Neural cell (in vitro differentiated cells): Measurements from ENCODE around the gene SNCAIP. TPM values are rescaled to one million over a fixed set of nuclear protein-coding genes. Genes with fewer than 3 reads are reported as not detected.

Experiments
- H2AFZ ChIP-seq: fragments of 200-600, 300-800 bp; sonication (generic), shearing (Covaris generic); 2 replicates; pipeline ENCODE4 v1.6.0; 2014; ENCODE audit warnings: low read depth, mild to moderate bottlenecking, antibody characterized with exemption, low read length, moderate library complexity
- H3F3A ChIP-seq: fragments of 200-600 bp; shearing (Covaris generic); 2 replicates; pipeline ENCODE4 v1.6.1; 2016; ENCODE audit warnings: mild to moderate bottlenecking, moderate library complexity, mixed read lengths, antibody characterized with exemption, low read length; ENCODE audit not compliant: insufficient read depth, poor library complexity, severe bottlenecking
- H3K27ac ChIP-seq: fragments of 200-600, 300-800 bp; sonication (generic), shearing (Covaris generic); 2 replicates; pipeline ENCODE4 v1.5.1; 2014; ENCODE audit warnings: mild to moderate bottlenecking, low read length, moderate library complexity
- H3K27me3 ChIP-seq: fragments of 300-800, 200-600 bp; sonication (generic), shearing (Covaris generic); 2 replicates; pipeline ENCODE4 v1.6.0; 2014; ENCODE audit warnings: mild to moderate bottlenecking, low read depth, low read length, moderate library complexity; ENCODE audit not compliant: insufficient read depth
- H3K36me3 ChIP-seq: fragments of 300-800, 200-600 bp; sonication (generic), shearing (Covaris generic); 2 replicates; pipeline ENCODE4 v1.5.1; 2014; ENCODE audit warnings: mild to moderate bottlenecking, antibody characterized with exemption, low read length, moderate library complexity; ENCODE audit not compliant: insufficient read depth
- H3K4me2 ChIP-seq: fragments of 300-800, 200-600 bp; sonication (generic), shearing (Covaris generic); 2 replicates; pipeline ENCODE4 v1.6.0; 2014; ENCODE audit warnings: mild to moderate bottlenecking, low read length
- H3K4me3 ChIP-seq: fragments of 300-800, 200-600 bp; sonication (generic), shearing (Covaris generic); 2 replicates; pipeline ENCODE4 v1.5.1; 2014; ENCODE audit warnings: mild to moderate bottlenecking, low read length, moderate library complexity
- H3K79me2 ChIP-seq: fragments of 200-600 bp; shearing (Covaris generic); replicated peaks from 2 replicates; pipeline ENCODE4 v1.6.0; 2014; ENCODE audit warnings: mild to moderate bottlenecking, low read length, moderate library complexity; ENCODE audit not compliant: insufficient read depth
- H3K9ac ChIP-seq: fragments of 300-800, 200-600 bp; sonication (generic), shearing (Covaris generic); 2 replicates; pipeline ENCODE4 v1.6.1; 2016; ENCODE audit warnings: mild to moderate bottlenecking, low read length, mixed read lengths
- H3K9me2 ChIP-seq: fragments of 200-600 bp; shearing (Covaris generic); 2 replicates; pipeline ENCODE4 v1.6.1; 2016; ENCODE audit warnings: mild to moderate bottlenecking, low read length, mixed read lengths; ENCODE audit not compliant: insufficient read depth
- H3K9me3 ChIP-seq: fragments of 200-600, 300-800 bp; sonication (generic), shearing (Covaris generic); 2 replicates; pipeline ENCODE4 v1.6.1; 2016; ENCODE audit warnings: mild to moderate bottlenecking, mixed run types, low read length, moderate library complexity, mixed read lengths
- H4K20me1 ChIP-seq: fragments of 200-600 bp; shearing (Covaris generic); 2 replicates; pipeline ENCODE4 v1.6.1; 2016; ENCODE audit warnings: mild to moderate bottlenecking, mixed run types; ENCODE audit not compliant: insufficient read depth
- CTCF ChIP-seq: fragments of 450-650 bp; IDR thresholded peaks from 2 replicates; pipeline ENCODE4 v1.5.1; 2014; ENCODE audit warnings: antibody characterized with exemption, mild to moderate bottlenecking, moderate library complexity; ENCODE audit not compliant: poor library complexity, severe bottlenecking
- EP300 ChIP-seq: fragments of 450-650 bp; conservative IDR thresholded peaks from 2 replicates; pipeline ENCODE4 v1.6.1; 2014; ENCODE audit warnings: antibody characterized with exemption, mild to moderate bottlenecking, moderate library complexity; ENCODE audit not compliant: poor library complexity, severe bottlenecking
- EZH2 ChIP-seq: fragments of 200-600, 300-800 bp; shearing (Covaris generic), sonication (generic); IDR thresholded peaks from 2 replicates; pipeline ENCODE4 v1.6.1; 2014; ENCODE audit warnings: antibody characterized with exemption, low read length, borderline replicate concordance, mild to moderate bottlenecking; ENCODE audit not compliant: insufficient read depth, poor library complexity, severe bottlenecking
- MXI1 ChIP-seq: fragments of 450-650 bp; conservative IDR thresholded peaks from 2 replicates; pipeline ENCODE4 v1.6.1; 2014; ENCODE audit warnings: antibody characterized with exemption, mild to moderate bottlenecking; ENCODE audit not compliant: poor library complexity, severe bottlenecking
- POLR2AphosphoS5 ChIP-seq: IDR thresholded peaks from 2 replicates; pipeline ENCODE4 v1.6.1; 2012
- RAD21 ChIP-seq: fragments of 450-650 bp; conservative IDR thresholded peaks from 2 replicates; pipeline ENCODE4 v1.6.1; 2014; ENCODE audit warnings: antibody characterized with exemption, mild to moderate bottlenecking, moderate library complexity
- REST ChIP-seq: IDR thresholded peaks from 2 replicates; pipeline ENCODE4 v1.6.1; 2012; ENCODE audit warnings: borderline replicate concordance
- SMC3 ChIP-seq: fragments of 450-650 bp; conservative IDR thresholded peaks from 2 replicates; pipeline ENCODE4 v1.6.1; 2014; ENCODE audit warnings: antibody characterized with exemption, mild to moderate bottlenecking, moderate library complexity; ENCODE audit not compliant: poor library complexity
- TAF1 ChIP-seq: IDR thresholded peaks from 2 replicates; pipeline ENCODE4 v1.6.1; 2012; ENCODE audit warnings: low read depth
- polyA plus RNA-seq: library from polyadenylated mRNA; depleted of rRNA; stranded (reverse); fragments of >200 nt; gene quantifications from 2 replicates; pipeline ENCODE4 v1.2.3, GENCODE V29; 2014

SNCAIP gene
- polyA plus RNA-seq, 1 donor from 2014 or later = 25.6 TPM

- Histone ChIP-seq H3K9me3 (no peaks in the 10 kb centered on the region), H4K20me1 (no peaks in the 10 kb centered on the region), H3K36me3 (peaks cover 5% of the 10 kb centered on the region), H3K4me2 (no peak overlapping the region), H3K27ac (no peak overlapping the region), H3K9me2 (no peaks in the 10 kb centered on the region), H3K9ac (no peak overlapping the region), H3K27me3 (no peaks in the 10 kb centered on the region), H3F3A (peaks cover 4% of the 10 kb centered on the region), H3K79me2 (peaks cover 38% of the 10 kb centered on the region), H3K4me3 (no peak overlapping the region), H2AFZ (no peak overlapping the region)
- TF ChIP-seq EP300 (no peak), MXI1 (no peak), CTCF (no peak)
Measured at GRCh38 chr5:122316656-122317055, 4.6 kb downstream of the SNCAIP start.

- H3K27me3 ChIP-seq = no peaks in the 10 kb centered on the region
- H3K79me2 ChIP-seq = peaks cover 21% of the 10 kb centered on the region
- TF ChIP-seq TAF1 (no peak), CTCF (no peak), RAD21 (no peak), SMC3 (no peak), MXI1 (no peak), REST (no peak), POLR2AphosphoS5 (no peak), EP300 (no peak), EZH2 (no peak)
- H3K4me2 ChIP-seq = no peak overlapping the region
- H3K36me3 ChIP-seq = peaks cover 5% of the 10 kb centered on the region
- no peak overlapping the region for H3K9ac ChIP-seq
- no peak overlapping the region for H2AFZ ChIP-seq
- no peaks in the 10 kb centered on the region for H4K20me1 ChIP-seq
- no peak overlapping the region for H3K27ac ChIP-seq
- no peaks in the 10 kb centered on the region for H3K9me2 ChIP-seq
- no peaks in the 10 kb centered on the region for H3K9me3 ChIP-seq
- H3K4me3 ChIP-seq = no peak overlapping the region
- no peaks in the 10 kb centered on the region for H3F3A ChIP-seq
Measured at GRCh38 chr5:122319897-122320296, 7.9 kb downstream of the SNCAIP start.
